Osteocyte (in vitro differentiated cells): ENCODE measurements around the gene NOS1AP. TPM values are rescaled to one million over a fixed set of nuclear protein-coding genes. Genes with fewer than 3 reads are reported as not detected.

Experiments
- DNase-seq: peaks from one replicate; pipeline ENCODE4 v3.0.0; 2021; ENCODE audit warnings: mixed read lengths; ENCODE audit not compliant: unreplicated experiment; ENCODE audit errors: extremely low spot score
- H3K27ac Mint-ChIP-seq: one replicate; pipeline ENCODE4 v1.8.0; 2021; ENCODE audit warnings: mild to moderate bottlenecking, mixed read lengths; ENCODE audit not compliant: unreplicated experiment
- H3K27me3 Mint-ChIP-seq: one replicate; pipeline ENCODE4 v1.8.0; 2021; ENCODE audit warnings: mixed read lengths; ENCODE audit not compliant: unreplicated experiment
- H3K36me3 Mint-ChIP-seq: one replicate; pipeline ENCODE4 v1.8.0; 2021; ENCODE audit warnings: mixed read lengths; ENCODE audit not compliant: unreplicated experiment
- H3K4me1 Mint-ChIP-seq: one replicate; pipeline ENCODE4 v1.8.0; 2021; ENCODE audit warnings: mixed read lengths; ENCODE audit not compliant: unreplicated experiment
- H3K4me3 Mint-ChIP-seq: one replicate; pipeline ENCODE4 v1.8.0; 2021; ENCODE audit warnings: mild to moderate bottlenecking, moderate library complexity, mixed read lengths; ENCODE audit not compliant: unreplicated experiment
- H3K9me3 Mint-ChIP-seq: one replicate; pipeline ENCODE4 v1.8.0; 2021; ENCODE audit warnings: mixed read lengths; ENCODE audit not compliant: unreplicated experiment
- total RNA-seq: library from RNA; stranded (reverse); gene quantifications from 2 replicates; pipeline ENCODE4 v1.2.1, GENCODE V29; 2021
- TF ChIP-seq, protein P1 (sequence below): fragments of 200-600 bp; sonication (generic); IDR thresholded peaks from 2 replicates; pipeline ENCODE4 v1.5.0; 2021; ENCODE audit warnings: antibody characterized with exemption, mild to moderate bottlenecking, moderate library complexity

Gene NOS1AP
- total RNA-seq, 1 donor from 2014 or later = 2.5 TPM

DNA sequence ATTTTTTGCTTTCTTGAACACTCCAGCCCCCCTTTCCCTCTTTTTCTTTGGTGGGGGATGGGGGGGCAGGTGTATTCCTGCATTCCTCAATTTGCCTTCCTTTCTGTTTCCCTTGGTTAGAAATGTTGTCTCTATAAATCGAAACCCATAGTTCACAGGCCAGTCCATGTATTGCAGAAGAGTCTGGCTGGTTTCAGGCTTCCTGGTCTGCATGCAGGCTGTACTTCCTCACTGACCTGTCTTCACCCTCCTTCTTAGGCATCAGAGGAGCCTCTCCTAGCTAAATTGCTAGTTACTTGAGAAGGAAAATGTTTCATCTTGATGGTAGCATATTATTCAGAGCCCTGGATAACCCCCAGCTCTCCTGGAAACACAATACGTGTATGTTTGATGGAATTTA, 167.1 kb downstream of the NOS1AP start:
- no peak overlapping the region for H3K4me3 Mint-ChIP-seq
- H3K4me1 Mint-ChIP-seq = no peaks in the 10 kb centered on the region
- no peaks in the 10 kb centered on the region for H3K9me3 Mint-ChIP-seq
- H3K27ac Mint-ChIP-seq = no peak overlapping the region
- TF ChIP-seq, protein P1, sequence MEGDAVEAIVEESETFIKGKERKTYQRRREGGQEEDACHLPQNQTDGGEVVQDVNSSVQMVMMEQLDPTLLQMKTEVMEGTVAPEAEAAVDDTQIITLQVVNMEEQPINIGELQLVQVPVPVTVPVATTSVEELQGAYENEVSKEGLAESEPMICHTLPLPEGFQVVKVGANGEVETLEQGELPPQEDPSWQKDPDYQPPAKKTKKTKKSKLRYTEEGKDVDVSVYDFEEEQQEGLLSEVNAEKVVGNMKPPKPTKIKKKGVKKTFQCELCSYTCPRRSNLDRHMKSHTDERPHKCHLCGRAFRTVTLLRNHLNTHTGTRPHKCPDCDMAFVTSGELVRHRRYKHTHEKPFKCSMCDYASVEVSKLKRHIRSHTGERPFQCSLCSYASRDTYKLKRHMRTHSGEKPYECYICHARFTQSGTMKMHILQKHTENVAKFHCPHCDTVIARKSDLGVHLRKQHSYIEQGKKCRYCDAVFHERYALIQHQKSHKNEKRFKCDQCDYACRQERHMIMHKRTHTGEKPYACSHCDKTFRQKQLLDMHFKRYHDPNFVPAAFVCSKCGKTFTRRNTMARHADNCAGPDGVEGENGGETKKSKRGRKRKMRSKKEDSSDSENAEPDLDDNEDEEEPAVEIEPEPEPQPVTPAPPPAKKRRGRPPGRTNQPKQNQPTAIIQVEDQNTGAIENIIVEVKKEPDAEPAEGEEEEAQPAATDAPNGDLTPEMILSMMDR = no peak
- no peak for DNase-seq
- no peaks in the 10 kb centered on the region for H3K36me3 Mint-ChIP-seq
- H3K27me3 Mint-ChIP-seq = peaks cover 34% of the 10 kb centered on the region

DNA sequence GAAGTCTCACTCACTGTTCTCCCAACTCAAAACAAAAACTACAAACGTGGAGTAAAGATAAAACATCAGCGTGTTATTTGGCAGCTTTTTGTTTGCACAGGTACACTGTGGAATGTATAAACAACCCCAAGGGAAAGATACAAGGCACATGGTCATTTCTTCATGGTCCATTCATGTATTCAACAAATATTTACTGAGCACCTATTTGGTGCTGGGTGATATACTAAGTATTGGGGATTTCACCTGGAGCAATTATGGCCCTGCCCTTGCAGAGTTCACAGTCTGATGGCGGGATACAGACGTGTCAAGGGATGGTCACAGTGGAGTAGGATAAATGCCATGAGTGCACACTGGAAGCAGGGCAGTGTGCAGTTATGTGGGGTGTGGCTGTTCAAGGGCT, 171.1 kb downstream of the NOS1AP start:
- H3K27me3 Mint-ChIP-seq = peaks cover 38% of the 10 kb centered on the region
- no peaks in the 10 kb centered on the region for H3K9me3 Mint-ChIP-seq
- H3K4me3 Mint-ChIP-seq = no peak overlapping the region
- H3K4me1 Mint-ChIP-seq = no peaks in the 10 kb centered on the region
- H3K36me3 Mint-ChIP-seq = no peaks in the 10 kb centered on the region
- TF ChIP-seq, protein P1 = no peak
- no peak overlapping the region for H3K27ac Mint-ChIP-seq
- no peak for DNase-seq

DNA sequence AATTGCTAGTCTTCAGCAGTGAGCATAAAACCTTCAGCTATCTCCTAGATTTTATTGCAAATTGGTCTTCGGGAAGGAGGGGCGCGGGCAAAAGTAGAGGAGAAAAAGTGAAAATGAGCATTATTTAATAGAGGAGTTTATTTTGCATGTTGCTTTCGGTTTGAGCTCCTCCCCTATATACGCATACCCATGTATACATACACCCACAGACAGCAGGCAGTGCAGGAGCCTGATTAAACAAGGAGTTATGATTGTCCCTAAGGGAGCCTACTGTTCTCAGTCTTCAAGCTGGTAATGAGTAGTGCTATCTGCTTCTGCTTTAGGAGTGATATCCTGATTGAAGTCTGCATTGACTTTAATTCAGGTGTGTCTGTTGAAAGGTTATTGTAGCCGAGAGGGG, 173.3 kb downstream of the NOS1AP start:
- Mint-ChIP-seq H3K9me3 (no peaks in the 10 kb centered on the region), H3K27me3 (peaks cover 35% of the 10 kb centered on the region)

DNA sequence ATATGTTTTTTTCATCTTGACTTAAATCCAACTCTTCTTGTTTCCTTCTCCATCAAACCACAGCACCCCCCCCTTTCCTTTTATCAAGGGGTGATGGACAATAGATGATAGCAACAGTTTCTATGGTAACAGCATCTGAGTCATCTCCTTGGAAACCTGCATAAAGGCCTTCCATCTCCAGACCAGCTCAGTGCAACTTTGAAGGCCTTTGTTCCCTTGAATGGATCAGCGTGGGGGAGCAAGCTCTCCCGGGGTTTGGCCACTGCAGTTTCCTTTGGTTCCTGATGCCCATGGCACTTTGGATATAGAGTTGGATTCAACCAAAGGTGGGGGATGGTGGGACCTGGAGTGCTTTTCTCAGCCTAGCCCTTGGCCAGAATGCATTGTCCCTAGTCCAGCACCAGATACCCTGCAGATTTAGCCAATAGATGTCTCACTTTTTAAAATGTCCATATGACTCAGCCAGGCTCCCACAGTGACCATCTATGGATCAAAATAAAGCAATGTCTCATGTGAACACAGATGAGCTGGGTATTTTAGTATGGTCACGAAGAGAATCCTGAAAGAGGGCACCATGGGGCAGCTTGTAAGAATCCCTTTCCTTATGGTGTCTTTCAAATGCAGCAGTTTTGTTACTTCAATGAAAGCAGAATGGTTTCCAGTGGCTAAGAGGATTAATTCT, 179.5 kb downstream of the NOS1AP start:
- Mint-ChIP-seq H3K27me3 (peaks cover 18% of the 10 kb centered on the region), H3K27ac (no peak overlapping the region), H3K36me3 (no peaks in the 10 kb centered on the region), H3K4me1 (no peaks in the 10 kb centered on the region), H3K9me3 (no peaks in the 10 kb centered on the region), H3K4me3 (no peak overlapping the region)
- no peak for DNase-seq
- TF ChIP-seq, protein P1 = no peak

More for the DNA sequence above, 173.3 kb downstream of the NOS1AP start:
- Mint-ChIP-seq H3K36me3 (no peaks in the 10 kb centered on the region), H3K4me1 (no peaks in the 10 kb centered on the region), H3K4me3 (no peak overlapping the region), H3K27ac (no peak overlapping the region)
- TF ChIP-seq, protein P1 = no peak
- DNase-seq = no peak

DNA sequence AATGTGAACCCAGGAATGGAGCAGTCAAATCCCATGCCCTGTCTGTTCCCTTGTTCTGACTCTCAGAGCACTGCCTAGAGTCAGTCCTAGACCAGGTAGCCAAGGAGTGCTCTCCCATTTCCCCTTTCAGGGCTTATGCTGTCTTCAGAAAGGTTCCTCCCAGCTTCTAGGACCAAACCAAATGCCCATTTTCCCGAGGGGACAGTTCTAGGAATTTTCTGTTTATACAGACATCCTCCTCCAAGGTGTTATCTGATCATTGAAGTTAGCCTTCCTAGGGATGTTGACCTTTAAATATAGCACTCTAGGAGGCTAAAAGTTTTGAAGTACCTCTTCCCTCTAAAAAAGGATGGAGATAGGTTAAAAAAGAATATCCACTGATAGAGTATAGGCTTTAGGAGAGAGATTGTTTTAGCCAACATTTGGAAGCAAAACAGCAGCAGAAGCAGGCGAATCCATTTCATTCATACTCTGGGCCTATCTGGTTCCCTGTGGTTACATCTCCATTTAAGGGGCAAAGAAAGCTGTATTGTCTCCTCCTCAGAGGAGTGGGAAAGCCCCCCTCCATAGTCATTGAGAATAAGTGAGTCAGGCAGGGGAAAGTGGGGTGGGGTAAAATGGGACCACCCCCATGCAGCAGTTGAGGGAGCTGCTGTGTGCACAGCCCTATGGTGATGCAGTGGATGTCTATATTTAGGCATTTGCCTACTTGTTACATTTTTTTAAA, 180.7 kb downstream of the NOS1AP start:
- Mint-ChIP-seq H3K9me3 (no peaks in the 10 kb centered on the region), H3K27ac (no peak overlapping the region), H3K4me1 (no peaks in the 10 kb centered on the region), H3K36me3 (no peaks in the 10 kb centered on the region), H3K4me3 (no peak overlapping the region), H3K27me3 (peaks cover 10% of the 10 kb centered on the region)
- no peak for DNase-seq
- TF ChIP-seq, protein P1 = no peak
